ENCODE results near the gene WIPF2. TPM values are rescaled to one million over a fixed set of nuclear protein-coding genes. Genes with fewer than 3 reads are reported as not detected.
"Not testable (repeated sequence)": the region's sequence is repeated elsewhere in the genome, so short reads cannot be mapped to it uniquely, and the experiment has no call there.

WIPF2 gene
- total and polyA plus RNA-seq, 4 donors, result 10.6 to 34.5 (median 14.9) TPM

DNA sequence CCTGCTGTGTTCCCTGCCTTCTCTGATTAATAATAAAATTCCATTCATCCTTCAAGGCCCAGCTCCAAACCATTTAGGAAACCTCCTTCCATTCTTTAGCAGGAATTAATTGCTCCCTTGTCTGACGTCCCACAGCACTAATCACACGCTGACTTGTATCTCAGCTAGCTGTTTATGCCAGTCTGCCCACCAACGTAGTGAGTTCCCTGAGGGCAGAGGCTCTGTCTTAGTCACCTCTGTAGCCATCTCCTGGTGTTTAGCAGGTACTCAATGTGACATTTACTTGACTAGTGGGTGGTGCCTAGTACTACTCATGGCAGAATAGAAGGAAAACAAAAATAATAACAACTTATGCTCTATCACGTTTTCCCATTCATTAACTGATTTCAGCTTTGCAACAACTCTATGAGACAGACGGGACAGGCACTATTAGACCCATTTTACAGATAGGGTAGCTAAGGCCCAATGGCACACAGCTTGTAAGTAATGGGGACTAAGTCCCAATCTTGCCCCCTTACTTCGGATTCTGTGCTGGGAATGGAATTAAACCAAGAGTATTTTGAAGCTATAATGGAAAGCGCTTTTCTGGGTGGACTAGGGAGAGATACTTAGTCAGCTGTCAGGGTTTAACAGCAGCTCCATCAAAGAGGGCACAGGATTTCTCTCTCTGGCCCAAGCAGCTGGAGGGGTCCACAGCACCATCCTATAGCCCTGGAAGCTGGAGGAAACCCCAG is 931 bp upstream of the WIPF2 start:
- no peaks in the 10 kb centered on the region for H3K9me3 ChIP-seq (ENCODE audit: control insufficient read depth in 4 of 4, insufficient read depth in 3 of 4, low read length in 3 of 4)
- H3K27ac ChIP-seq (ENCODE audit: low read depth in 1 of 2, low read length in 1 of 2), result no peak overlapping the region
- H3K27me3 ChIP-seq (ENCODE audit: control insufficient read depth in 3 of 3, insufficient read depth in 3 of 3, low read length in 2 of 3), result no peaks in the 10 kb centered on the region
- DNase-seq, result no peak
- peaks cover 0 to 1% (median 0%) of the 10 kb centered on the region in 4 donors for H3K36me3 ChIP-seq (ENCODE audit: control insufficient read depth in 4 of 4, insufficient read depth in 4 of 4, low read length in 4 of 4)
- TF ChIP-seq, protein P1, sequence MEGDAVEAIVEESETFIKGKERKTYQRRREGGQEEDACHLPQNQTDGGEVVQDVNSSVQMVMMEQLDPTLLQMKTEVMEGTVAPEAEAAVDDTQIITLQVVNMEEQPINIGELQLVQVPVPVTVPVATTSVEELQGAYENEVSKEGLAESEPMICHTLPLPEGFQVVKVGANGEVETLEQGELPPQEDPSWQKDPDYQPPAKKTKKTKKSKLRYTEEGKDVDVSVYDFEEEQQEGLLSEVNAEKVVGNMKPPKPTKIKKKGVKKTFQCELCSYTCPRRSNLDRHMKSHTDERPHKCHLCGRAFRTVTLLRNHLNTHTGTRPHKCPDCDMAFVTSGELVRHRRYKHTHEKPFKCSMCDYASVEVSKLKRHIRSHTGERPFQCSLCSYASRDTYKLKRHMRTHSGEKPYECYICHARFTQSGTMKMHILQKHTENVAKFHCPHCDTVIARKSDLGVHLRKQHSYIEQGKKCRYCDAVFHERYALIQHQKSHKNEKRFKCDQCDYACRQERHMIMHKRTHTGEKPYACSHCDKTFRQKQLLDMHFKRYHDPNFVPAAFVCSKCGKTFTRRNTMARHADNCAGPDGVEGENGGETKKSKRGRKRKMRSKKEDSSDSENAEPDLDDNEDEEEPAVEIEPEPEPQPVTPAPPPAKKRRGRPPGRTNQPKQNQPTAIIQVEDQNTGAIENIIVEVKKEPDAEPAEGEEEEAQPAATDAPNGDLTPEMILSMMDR (IDR thresholded peaks at IDR 0.05; ENCODE audit: control extremely low read depth, extremely low read depth), result no peak
- H3K9ac ChIP-seq (ENCODE audit: insufficient read depth in 1 of 2, low read length in 2 of 2), result no peak overlapping the region
- peaks cover 0 to 9% (median 3%) of the 10 kb centered on the region in 5 donors for H3K4me1 ChIP-seq (ENCODE audit: control insufficient read depth in 5 of 5, insufficient read depth in 5 of 5, low read length in 5 of 5)
- ATAC-seq (ENCODE audit: insufficient read depth, low FRiP score), result no peak
- 84% methylated on average over 7 of the region's 7 CpGs for WGBS, 2 donors
- H3K4me3 ChIP-seq, result no peak overlapping the region

DNA sequence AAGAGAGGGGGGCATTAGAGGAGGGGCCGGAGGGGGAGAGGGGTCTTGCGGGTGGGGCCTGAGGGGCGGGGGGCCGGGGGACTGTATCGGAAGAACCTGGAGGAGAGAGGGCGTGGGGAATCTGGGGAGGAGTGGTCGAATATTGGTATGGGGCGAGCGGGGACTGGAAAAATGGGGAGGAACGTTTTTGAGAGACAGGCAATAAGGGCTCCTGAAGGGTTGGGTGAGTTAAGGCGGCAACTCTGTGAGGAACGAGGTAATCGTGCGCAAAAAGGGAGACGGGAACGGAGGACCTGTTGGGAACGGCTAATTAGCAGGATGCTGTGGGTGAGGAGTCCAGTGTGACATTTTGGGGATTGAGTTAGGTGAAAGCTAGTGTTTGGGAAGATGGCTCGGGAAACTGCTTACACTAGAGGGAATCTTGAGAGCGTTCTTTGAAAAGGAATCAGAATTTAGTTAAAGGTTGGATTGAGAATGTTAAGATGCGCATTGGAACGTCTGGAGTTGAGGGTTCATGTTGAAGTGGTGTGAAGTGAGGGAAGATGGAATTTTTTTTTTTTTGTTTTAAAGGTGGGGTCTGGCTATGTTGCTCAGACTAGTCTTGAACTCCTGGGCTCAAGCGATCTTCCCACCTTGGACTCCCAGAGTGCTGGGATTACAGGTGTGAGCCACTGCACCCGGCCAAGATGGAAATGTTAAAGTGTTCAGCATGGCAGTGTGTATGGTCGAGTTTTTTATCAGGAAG is 662 bp downstream of the WIPF2 start:
- Histone ChIP-seq H3K27ac (ENCODE audit: low read depth in 1 of 2, low read length in 1 of 2) (peak overlapping the region; percentile 79 to 92), H3K27me3 (ENCODE audit: control insufficient read depth in 3 of 3, insufficient read depth in 3 of 3, low read length in 2 of 3) (no peaks in the 10 kb centered on the region), H3K4me3 (peak overlapping the region; percentile 55), H3K4me1 (ENCODE audit: control insufficient read depth in 5 of 5, insufficient read depth in 5 of 5, low read length in 5 of 5) (peaks cover 0 to 9% (median 5%) of the 10 kb centered on the region in 5 donors), H3K9me3 (ENCODE audit: control insufficient read depth in 4 of 4, insufficient read depth in 3 of 4, low read length in 3 of 4) (no peaks in the 10 kb centered on the region), H3K9ac (ENCODE audit: insufficient read depth in 1 of 2, low read length in 2 of 2) (peak overlapping the region; percentile 65 to 72), H3K36me3 (ENCODE audit: control insufficient read depth in 4 of 4, insufficient read depth in 4 of 4, low read length in 4 of 4) (peaks cover 0 to 1% (median 0%) of the 10 kb centered on the region in 4 donors)
- WGBS, 2 donors, result 2% methylated on average over 24 of the region's 24 CpGs
- DNase-seq, result peak in 2 of 3 donors; percentile 85 to 86
- ATAC-seq (ENCODE audit: insufficient read depth, low FRiP score), result peak; percentile 36
- TF ChIP-seq, protein P1 (IDR thresholded peaks at IDR 0.05; ENCODE audit: control extremely low read depth, extremely low read depth), result no peak

DNA sequence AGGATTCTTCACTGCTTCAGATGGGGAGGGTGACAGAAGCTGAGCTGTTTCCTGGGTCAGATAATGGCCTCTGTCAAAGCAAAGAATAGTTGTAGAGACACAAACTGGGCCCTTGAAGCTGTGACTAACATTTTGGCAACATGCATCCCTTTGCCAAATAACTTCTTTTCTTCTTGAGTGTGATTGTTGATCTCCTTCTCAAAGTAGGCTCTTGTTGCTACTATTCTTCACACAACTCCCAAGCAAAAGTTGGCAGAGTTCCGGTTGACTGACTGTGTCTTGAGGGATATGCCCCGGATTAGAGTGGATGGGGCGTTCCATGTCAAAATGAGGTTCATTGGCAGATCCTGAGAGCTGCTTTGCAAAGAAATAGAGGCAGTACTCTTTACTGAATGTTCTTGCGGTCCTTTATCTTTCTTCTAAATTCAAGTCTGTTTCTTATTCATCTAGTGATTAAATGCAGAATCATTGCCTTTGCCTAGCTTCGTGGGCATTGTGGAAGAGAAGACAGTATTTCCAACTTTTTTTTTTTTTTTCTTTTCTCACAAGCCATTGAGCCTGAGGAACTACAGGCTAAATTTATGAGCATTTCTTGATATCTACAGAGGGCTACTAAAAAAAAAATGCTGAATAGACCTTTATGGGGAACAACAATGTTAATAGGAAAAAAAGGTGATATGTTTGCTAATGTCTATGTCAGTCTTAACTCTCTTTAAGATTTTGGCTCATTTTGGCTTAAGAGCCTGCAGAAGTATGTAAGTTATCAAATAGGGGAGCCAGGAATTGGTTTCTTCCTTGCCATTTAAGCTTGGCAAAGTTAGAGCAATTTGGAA is 5.8 kb downstream of the WIPF2 start:
- Histone ChIP-seq H3K9me3 (ENCODE audit: control insufficient read depth in 4 of 4, insufficient read depth in 3 of 4, low read length in 3 of 4) (no peaks in the 10 kb centered on the region), H3K4me3 (no peak overlapping the region), H3K27me3 (ENCODE audit: control insufficient read depth in 3 of 3, insufficient read depth in 3 of 3, low read length in 2 of 3) (no peaks in the 10 kb centered on the region), H3K27ac (ENCODE audit: low read depth in 1 of 2, low read length in 1 of 2) (peak overlapping the region; percentile 3 to 12), H3K9ac (ENCODE audit: insufficient read depth in 1 of 2, low read length in 2 of 2) (no peak overlapping the region), H3K4me1 (ENCODE audit: control insufficient read depth in 5 of 5, insufficient read depth in 5 of 5, low read length in 5 of 5) (peaks cover 0 to 5% (median 4%) of the 10 kb centered on the region in 5 donors), H3K36me3 (ENCODE audit: control insufficient read depth in 4 of 4, insufficient read depth in 4 of 4, low read length in 4 of 4) (peaks cover 0 to 6% (median under 1%) of the 10 kb centered on the region in 4 donors)
- peak; percentile 40 to 87 (median 73) for DNase-seq
- ATAC-seq (ENCODE audit: insufficient read depth, low FRiP score), result peak; percentile 34
- TF ChIP-seq, protein P1 (IDR thresholded peaks at IDR 0.05; ENCODE audit: control extremely low read depth, extremely low read depth), result no peak
- WGBS, 2 donors, result 52 to 81% methylated on average over 5 of the region's 5 CpGs

GRCh38 chr17:40229146-40229545 is 10.0 kb downstream of the WIPF2 start:
- DNase-seq; H3K27ac ChIP-seq (ENCODE audit: low read depth in 1 of 2, low read length in 1 of 2); H3K9me3 ChIP-seq (ENCODE audit: control insufficient read depth in 4 of 4, insufficient read depth in 3 of 4, low read length in 3 of 4); H3K4me1 ChIP-seq (ENCODE audit: control insufficient read depth in 5 of 5, insufficient read depth in 5 of 5, low read length in 5 of 5); H3K4me3 ChIP-seq; H3K27me3 ChIP-seq (ENCODE audit: control insufficient read depth in 3 of 3, insufficient read depth in 3 of 3, low read length in 2 of 3); H3K9ac ChIP-seq (ENCODE audit: insufficient read depth in 1 of 2, low read length in 2 of 2); ATAC-seq (ENCODE audit: insufficient read depth, low FRiP score): not testable (repeated sequence)
- H3K36me3 ChIP-seq (ENCODE audit: control insufficient read depth in 4 of 4, insufficient read depth in 4 of 4, low read length in 4 of 4), result peaks cover 0 to 12% (median 7%) of the 10 kb centered on the region in 4 donors
- 97 to 99% methylated on average over 14 of the region's 14 CpGs for WGBS, 2 donors
